Daoy (cell line): ENCODE measurements around the gene MGME1. TPM values are rescaled to one million over a fixed set of nuclear protein-coding genes. Genes with fewer than 3 reads are reported as not detected.
A peak's percentile ranks its signal among the peaks of the same experiment; 100 is the strongest.

Source experiments
- DNase-seq: peaks from one replicate; pipeline ENCODE4 v3.0.0-alpha.2; 2015; ENCODE audit warnings: low read depth
- total RNA-seq: library from RNA; depleted of rRNA; stranded (reverse); fragments of >200 nt; shearing (Covaris generic); gene quantifications from 2 replicates; pipeline ENCODE4 v1.2.3, GENCODE V29; 2014

The MGME1 gene
- total RNA-seq, 1 experiment from 2014 or later: 12.1 TPM

- DNase-seq: peak; percentile 24
These were observed 24.2 kb downstream of the MGME1 start for GRCh38 chr20:17992847-17993513.

- DNase-seq: no peak
These were observed 24.7 kb downstream of the MGME1 start for GRCh38 chr20:17993546-17993945.

GRCh38 chr20:17995967-17996819, 27.4 kb downstream of the MGME1 start:
- DNase-seq: peak; percentile 54

- no peak for DNase-seq
These were observed 29.6 kb downstream of the MGME1 start for GRCh38 chr20:17998446-17998845.

GRCh38 chr20:17999566-17999965, 30.7 kb downstream of the MGME1 start:
- no peak for DNase-seq

- DNase-seq: peak; percentile 47
These were observed 32.5 kb downstream of the MGME1 start for GRCh38 chr20:18001131-18001921.

- DNase-seq: no peak
These were observed 35.1 kb downstream of the MGME1 start for GRCh38 chr20:18003897-18004296.

- DNase-seq: no peak
These were observed 35.7 kb downstream of the MGME1 start for GRCh38 chr20:18004384-18005031.

GRCh38 chr20:18005170-18005989, 36.6 kb downstream of the MGME1 start:
- no peak for DNase-seq

- DNase-seq: no peak
These were observed 37.2 kb downstream of the MGME1 start for GRCh38 chr20:18005990-18006364.

- no peak for DNase-seq
These were observed 37.9 kb downstream of the MGME1 start for GRCh38 chr20:18006684-18007083.

GRCh38 chr20:18007534-18008292, 38.9 kb downstream of the MGME1 start:
- no peak for DNase-seq

GRCh38 chr20:18009116-18009515, 40.3 kb downstream of the MGME1 start:
- no peak for DNase-seq

GRCh38 chr20:18011482-18011881, 42.7 kb downstream of the MGME1 start:
- DNase-seq: no peak

- DNase-seq: no peak
These were observed 43.3 kb downstream of the MGME1 start for GRCh38 chr20:18011951-18012645.

- DNase-seq: no peak
These were observed 44.1 kb downstream of the MGME1 start for GRCh38 chr20:18012901-18013300.

- DNase-seq: no peak
These were observed 45.6 kb downstream of the MGME1 start for GRCh38 chr20:18014411-18014810.

- no peak for DNase-seq
These were observed 48.0 kb downstream of the MGME1 start for GRCh38 chr20:18016772-18017171.

- DNase-seq: no peak
These were observed 49.3 kb downstream of the MGME1 start for GRCh38 chr20:18018100-18018499.

GRCh38 chr20:18019068-18019467, 50.2 kb downstream of the MGME1 start:
- DNase-seq: peak; percentile 17
